GM12878 (cell line): ENCODE results near the gene KAT2B. TPM values are rescaled to one million over a fixed set of nuclear protein-coding genes. Genes with fewer than 3 reads are reported as not detected.
A peak's percentile ranks its signal among the peaks of the same experiment; 100 is the strongest.

Source experiments
- ATAC-seq: fragments of 200-7000 bp; cut with Tn5 transposase; 3 replicates; pipeline ENCODE4 v1.9.1; 2020; ENCODE audit warnings: mild to moderate bottlenecking, moderate library complexity
- BruUV-seq: library from RNA; stranded (reverse); fragments of 400-500 nt; replicated peaks from 2 replicates; lab custom pipeline; 2021; lab: Mats Ljungman, UMichigan
- CTCF ChIA-PET: fragments of 300-600 bp; sonication (Branson Sonifier 250); formaldehyde crosslinking; extraction: SDS; loops from one replicate; lab custom pipeline; 2021; ENCODE audit warnings: inconsistent platforms; lab: Yijun Ruan, JAX
- POLR2A ChIA-PET: fragments of 350-600 bp; formaldehyde crosslinking; extraction: SDS; loops from one replicate; lab custom pipeline; 2021; ENCODE audit warnings: inconsistent platforms; lab: Charles Lee
- RAD21 ChIA-PET: fragments of 300-600 bp; sonication (Branson Sonifier 250); formaldehyde crosslinking; loops from one replicate; lab custom pipeline; 2023; ENCODE audit warnings: antibody characterized with exemption; ENCODE audit not compliant: unreplicated experiment; lab: Charles Lee
- SMC1A ChIA-PET: fragments of 300-600 bp; sonication (Branson Sonifier 250); formaldehyde crosslinking; loops from one replicate; lab custom pipeline; 2023; ENCODE audit not compliant: unreplicated experiment, uncharacterized antibody; lab: Charles Lee
- DNase-seq: peaks from one replicate; pipeline ENCODE4 v3.0.0-alpha.2; 2011; ENCODE audit warnings: low read depth, low spot score
- FAIRE-seq: peaks from 3 replicates; lab custom pipeline; 2011; peaks lifted over from hg19 to GRCh38; lab: Jason Lieb, UNC
- H2AFZ ChIP-seq: 2 replicates; pipeline ENCODE4 v1.6.0; 2011; ENCODE audit warnings: low read depth, low read length, control low read depth; ENCODE audit not compliant: control insufficient read depth
- H3K27ac ChIP-seq: 2 replicates; pipeline ENCODE4 v1.5.1; 2011; ENCODE audit warnings: control low read depth; ENCODE audit not compliant: control insufficient read depth, insufficient read depth
- H3K27me3 ChIP-seq, 2 experiments: replicated peaks in 1 of 2; 2 replicates each; pipeline versions ENCODE4 v1.6.0 to v1.6.1; 2011; ENCODE audit warnings: low read length in 1 of 2; ENCODE audit not compliant: control insufficient read depth in 2 of 2, insufficient read depth in 2 of 2
- H3K36me3 ChIP-seq, 2 experiments: 2 replicates each; pipeline ENCODE4 v1.5.1; 2011; ENCODE audit warnings: low read length in 1 of 2; ENCODE audit not compliant: control insufficient read depth in 2 of 2, insufficient read depth in 2 of 2
- H3K4me1 ChIP-seq: 2 replicates; pipeline ENCODE4 v1.6.1; 2011; ENCODE audit warnings: mild to moderate bottlenecking, low read length, moderate library complexity, mixed read lengths; ENCODE audit not compliant: control insufficient read depth, insufficient read depth
- H3K4me2 ChIP-seq: 2 replicates; pipeline ENCODE4 v1.6.0; 2011; ENCODE audit warnings: control low read depth; ENCODE audit not compliant: control insufficient read depth, insufficient read depth
- H3K4me3 ChIP-seq: fragments of 200-600 bp; sonication (generic); 2 replicates; pipeline ENCODE4 v1.5.1; 2016
- H3K79me2 ChIP-seq: 2 replicates; pipeline ENCODE4 v1.6.0; 2011; ENCODE audit warnings: low read length; ENCODE audit not compliant: control insufficient read depth, insufficient read depth
- H3K9ac ChIP-seq: 2 replicates; pipeline ENCODE4 v1.8.0; 2011; ENCODE audit warnings: low read length, control low read depth, mixed read lengths; ENCODE audit not compliant: control insufficient read depth, insufficient read depth
- H3K9me3 ChIP-seq: replicated peaks from 3 replicates; pipeline ENCODE4 v1.5.1; 2011; ENCODE audit warnings: mild to moderate bottlenecking, low read length; ENCODE audit not compliant: control insufficient read depth, insufficient read depth
- H4K20me1 ChIP-seq: 2 replicates; pipeline ENCODE4 v1.6.0; 2011; ENCODE audit not compliant: control insufficient read depth, insufficient read depth
- CHD2 ChIP-seq: IDR thresholded peaks from 2 replicates; pipeline ENCODE4 v1.6.1; 2011; ENCODE audit warnings: low read depth, low read length, improper control_type of control experiment, borderline replicate concordance
- FOXM1 ChIP-seq: IDR thresholded peaks from 2 replicates; pipeline ENCODE4 v1.6.1; 2012; ENCODE audit warnings: low read depth, mild to moderate bottlenecking, inconsistent platforms, low read length, moderate library complexity
- SREBF1 ChIP-seq: IDR thresholded peaks from 2 replicates; pipeline ENCODE4 v1.6.1; 2012; ENCODE audit warnings: mild to moderate bottlenecking, low read length
- TCF7 ChIP-seq: IDR thresholded peaks from 2 replicates; pipeline ENCODE4 v1.6.1; 2014; ENCODE audit warnings: antibody characterized with exemption, borderline replicate concordance
- WGBS: methylation state at CpG from one replicate; pipeline ENCODE4 v1.1.6; 2016; ENCODE audit warnings: low lambda C conversion rate; ENCODE audit not compliant: insufficient replicate concordance, insufficient coverage; ENCODE audit errors: missing lambda C conversion rate; 5-methylcytosine and 5-hydroxymethylcytosine counted together
- in situ Hi-C: fragments of 300-500 bp; cut with MboI; formaldehyde crosslinking; loops from 9 replicates; pipeline ENCODE4 v1.14.3; 2018; ENCODE audit warnings: mixed read lengths
- intact Hi-C: fragments of 100-400 bp; cut with micrococcal nuclease; formaldehyde crosslinking; loops from one replicate; pipeline ENCODE4 v1.14.2; 2022; ENCODE audit not compliant: unreplicated experiment
- polyA plus RNA-seq, 11 experiments: library from polyadenylated mRNA; depleted of rRNA in 4 of 11; unstranded in 6 of 11; stranded (reverse) in 5 of 11; fragments of >200 nt; fragmentation: Nextera tagmentation in 4 of 11; fragmentation: Illumina TruSeq in 1 of 11; extraction: Ambion mirVana in 4 of 11; extraction: Trizol in 1 of 11; gene quantifications; 1 replicate in 1 of 11; 2 replicates in 10 of 11; pipeline versions ENCODE4 v1.2.1 to v1.2.3, GENCODE V29; 2011 to 2016; ENCODE audit warnings: inconsistent platforms in 2 of 11, missing spikeins in 2 of 11, low read depth in 1 of 11
- total RNA-seq, 4 experiments: library from RNA; depleted of rRNA in 3 of 4; stranded (reverse); fragments of >200 nt in 3 of 4; fragmentation: Illumina TruSeq in 1 of 4; extraction: Trizol in 1 of 4; gene quantifications; 2 replicates each; pipeline versions ENCODE4 v1.2.1 to v1.2.3, GENCODE V29; 2013 to 2021
- TF ChIP-seq, protein P1 (sequence below): fragments of 450-650 bp; IDR thresholded peaks from 2 replicates; pipeline ENCODE4 v1.6.1; 2016; ENCODE audit warnings: mild to moderate bottlenecking, moderate library complexity, borderline replicate concordance
- TF ChIP-seq, protein P2 (sequence below): fragments of 450-650 bp; IDR thresholded peaks from 2 replicates; pipeline ENCODE4 v1.6.1; 2017; ENCODE audit warnings: low read depth, mild to moderate bottlenecking, moderate library complexity

The KAT2B gene
- total and polyA plus RNA-seq, 10 of the 15 experiments (the other 5 are each of a cell fraction or from before 2014, with no cell fraction given) = 2.9 to 15.2 (median 10.2) TPM

DNA sequence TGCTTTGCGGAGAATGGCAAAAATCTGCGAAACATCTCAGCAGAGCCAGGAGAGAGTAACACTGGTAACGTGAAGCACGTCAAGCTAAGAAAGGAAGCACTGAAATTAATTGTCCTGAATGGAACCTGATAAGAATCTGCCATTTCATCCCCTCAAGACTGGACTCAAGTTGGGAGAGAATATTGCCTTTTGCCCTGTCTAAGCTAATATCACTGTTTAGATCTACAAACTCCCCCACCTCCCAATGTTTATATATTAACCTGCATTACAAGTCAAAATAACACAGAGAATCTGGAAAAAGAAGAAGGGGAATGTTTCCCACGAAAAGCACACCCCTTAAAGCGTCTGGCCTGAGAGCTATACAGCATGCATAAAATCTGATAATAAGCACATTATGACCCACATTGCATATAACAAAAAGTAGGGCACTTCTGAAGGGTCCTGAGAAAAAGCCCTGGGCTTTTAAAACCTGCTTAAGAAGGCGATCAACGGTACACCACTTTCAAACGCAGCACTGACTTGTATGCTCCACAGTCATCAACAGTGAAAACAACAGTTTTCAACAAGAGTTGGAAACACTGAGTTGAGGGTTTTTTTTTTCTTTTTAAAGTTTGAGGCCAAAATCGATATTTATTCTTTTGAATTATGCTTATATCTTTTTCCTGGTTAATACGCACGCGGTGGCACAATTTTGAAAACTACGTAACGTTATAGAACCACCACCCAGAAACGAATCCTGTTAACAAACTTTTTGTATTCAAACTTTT lies 1.4 kb upstream of the KAT2B start:
- Histone ChIP-seq H2AFZ (peak overlapping the region; percentile 69), H3K4me3 (peak overlapping the region; percentile 70), H3K27ac (peak overlapping the region; percentile 79), H3K9me3 (no peaks in the 10 kb centered on the region), H4K20me1 (no peaks in the 10 kb centered on the region), H3K9ac (peak overlapping the region; percentile 78), H3K4me1 (peaks cover 10% of the 10 kb centered on the region), H3K27me3 (no peaks in the 10 kb centered on the region), H3K79me2 (peaks cover 2% of the 10 kb centered on the region), H3K36me3 (no peaks in the 10 kb centered on the region), H3K4me2 (peak overlapping the region; percentile 75)
- in situ Hi-C loops = no loop called here
- ATAC-seq (no peak), FAIRE-seq (peak; percentile 72), DNase-seq (no peak)
- CTCF ChIA-PET = interaction anchor here (0.7 to 1.1 kb wide), 2 partner anchors 117 to 153 kb away, joined by 3 read pairs; no protein-coding TSS in a partner anchor
- intact Hi-C loops = loop anchor here (1.0 to 10.0 kb wide), 2 partner anchors 92 to 286 kb away; partner anchors contain the start of gene RAB5A
- TF ChIP-seq CHD2 = no peak
- no peak for TF ChIP-seq TCF7
- 22% methylated on average over 16 of the region's 16 CpGs for WGBS
- SMC1A ChIA-PET = interaction anchor here (1.0 to 1.6 kb wide), 4 partner anchors 86 to 153 kb away, joined by 3 to 5 read pairs (median 4); no protein-coding TSS in a partner anchor
- RAD21 ChIA-PET = interaction anchor here (0.7 to 1.0 kb wide), 2 partner anchors 87 to 147 kb away, joined by 3 read pairs; partner anchors contain the start of gene SGO1
- POLR2A ChIA-PET = no interaction called here
- no TSS peak for BruUV-seq

- Histone ChIP-seq H3K27ac (peak overlapping the region; percentile 79), H3K36me3 (no peaks in the 10 kb centered on the region), H3K79me2 (peaks cover 3% of the 10 kb centered on the region), H3K4me2 (peak overlapping the region; percentile 75), H3K9ac (peak overlapping the region; percentile 78), H4K20me1 (no peaks in the 10 kb centered on the region), H2AFZ (peak overlapping the region; percentile 69), H3K4me3 (peak overlapping the region; percentile 70), H3K27me3 (no peaks in the 10 kb centered on the region), H3K9me3 (no peaks in the 10 kb centered on the region), H3K4me1 (peaks cover 10% of the 10 kb centered on the region)
- ChIA-PET SMC1A (interaction anchor here (1.1 kb wide), 1 partner anchor 135 kb away, joined by 3 read pairs; no protein-coding TSS in a partner anchor), CTCF (no interaction called here), POLR2A (no interaction called here), RAD21 (interaction anchor here (2.7 kb wide), 1 partner anchor 146 kb away, joined by 28 read pairs; the partner anchor contains the start of gene SGO1)
- in situ Hi-C loops (no loop called here), intact Hi-C loops (loop anchor here (1.0 to 10.0 kb wide), 2 partner anchors 92 to 285 kb away; partner anchors contain the start of gene RAB5A)
- ATAC-seq = no peak
- no TSS peak for BruUV-seq
- DNase-seq = no peak
- TF ChIP-seq, protein P1, sequence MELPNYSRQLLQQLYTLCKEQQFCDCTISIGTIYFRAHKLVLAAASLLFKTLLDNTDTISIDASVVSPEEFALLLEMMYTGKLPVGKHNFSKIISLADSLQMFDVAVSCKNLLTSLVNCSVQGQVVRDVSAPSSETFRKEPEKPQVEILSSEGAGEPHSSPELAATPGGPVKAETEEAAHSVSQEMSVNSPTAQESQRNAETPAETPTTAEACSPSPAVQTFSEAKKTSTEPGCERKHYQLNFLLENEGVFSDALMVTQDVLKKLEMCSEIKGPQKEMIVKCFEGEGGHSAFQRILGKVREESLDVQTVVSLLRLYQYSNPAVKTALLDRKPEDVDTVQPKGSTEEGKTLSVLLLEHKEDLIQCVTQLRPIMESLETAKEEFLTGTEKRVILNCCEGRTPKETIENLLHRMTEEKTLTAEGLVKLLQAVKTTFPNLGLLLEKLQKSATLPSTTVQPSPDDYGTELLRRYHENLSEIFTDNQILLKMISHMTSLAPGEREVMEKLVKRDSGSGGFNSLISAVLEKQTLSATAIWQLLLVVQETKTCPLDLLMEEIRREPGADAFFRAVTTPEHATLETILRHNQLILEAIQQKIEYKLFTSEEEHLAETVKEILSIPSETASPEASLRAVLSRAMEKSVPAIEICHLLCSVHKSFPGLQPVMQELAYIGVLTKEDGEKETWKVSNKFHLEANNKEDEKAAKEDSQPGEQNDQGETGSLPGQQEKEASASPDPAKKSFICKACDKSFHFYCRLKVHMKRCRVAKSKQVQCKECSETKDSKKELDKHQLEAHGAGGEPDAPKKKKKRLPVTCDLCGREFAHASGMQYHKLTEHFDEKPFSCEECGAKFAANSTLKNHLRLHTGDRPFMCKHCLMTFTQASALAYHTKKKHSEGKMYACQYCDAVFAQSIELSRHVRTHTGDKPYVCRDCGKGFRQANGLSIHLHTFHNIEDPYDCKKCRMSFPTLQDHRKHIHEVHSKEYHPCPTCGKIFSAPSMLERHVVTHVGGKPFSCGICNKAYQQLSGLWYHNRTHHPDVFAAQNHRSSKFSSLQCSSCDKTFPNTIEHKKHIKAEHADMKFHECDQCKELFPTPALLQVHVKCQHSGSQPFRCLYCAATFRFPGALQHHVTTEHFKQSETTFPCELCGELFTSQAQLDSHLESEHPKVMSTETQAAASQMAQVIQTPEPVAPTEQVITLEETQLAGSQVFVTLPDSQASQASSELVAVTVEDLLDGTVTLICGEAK = peak; percentile 43; the same call in 1 of the 2 replicates
- TF ChIP-seq FOXM1 (0 out of 2 replicates have a peak, but pooled peaks have one; percentile 10), SREBF1 (no peak)
- TF ChIP-seq, protein P2, sequence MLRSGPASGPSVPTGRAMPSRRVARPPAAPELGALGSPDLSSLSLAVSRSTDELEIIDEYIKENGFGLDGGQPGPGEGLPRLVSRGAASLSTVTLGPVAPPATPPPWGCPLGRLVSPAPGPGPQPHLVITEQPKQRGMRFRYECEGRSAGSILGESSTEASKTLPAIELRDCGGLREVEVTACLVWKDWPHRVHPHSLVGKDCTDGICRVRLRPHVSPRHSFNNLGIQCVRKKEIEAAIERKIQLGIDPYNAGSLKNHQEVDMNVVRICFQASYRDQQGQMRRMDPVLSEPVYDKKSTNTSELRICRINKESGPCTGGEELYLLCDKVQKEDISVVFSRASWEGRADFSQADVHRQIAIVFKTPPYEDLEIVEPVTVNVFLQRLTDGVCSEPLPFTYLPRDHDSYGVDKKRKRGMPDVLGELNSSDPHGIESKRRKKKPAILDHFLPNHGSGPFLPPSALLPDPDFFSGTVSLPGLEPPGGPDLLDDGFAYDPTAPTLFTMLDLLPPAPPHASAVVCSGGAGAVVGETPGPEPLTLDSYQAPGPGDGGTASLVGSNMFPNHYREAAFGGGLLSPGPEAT = peak; percentile 19; the same call in 1 of the 2 replicates
- 2% methylated on average over 4 of the region's 4 CpGs for WGBS
- no peak for FAIRE-seq
These were observed 831 bp upstream of the KAT2B start for GRCh38 chr3:20039466-20039764.
